Measurements from ENCODE around the gene MKRN2. TPM values are rescaled to one million over a fixed set of nuclear protein-coding genes. Genes with fewer than 3 reads are reported as not detected.
A peak's percentile ranks its signal among the peaks of the same experiment; 100 is the strongest.

The MKRN2 gene
- total RNA-seq, 4 donors from 2014 or later, result 21.5 to 28.9 (median 23.6) TPM

GRCh38 chr3:12598890-12599289, 42.0 kb downstream of the MKRN2 start:
- DNase-seq, result no peak
- H3K27ac ChIP-seq, result no peak overlapping the region

GRCh38 chr3:12601072-12601471, 44.2 kb downstream of the MKRN2 start:
- Histone ChIP-seq H3K36me3 (peaks cover 0 to 94% (median 0%) of the 10 kb centered on the region in 3 donors), H3K4me3 (no peak overlapping the region), H3K27me3 (no peaks in the 10 kb centered on the region), H3K4me1 (no peaks in the 10 kb centered on the region), H3K27ac (no peak overlapping the region), H3K9me3 (no peaks in the 10 kb centered on the region)
- no peak for TF ChIP-seq POLR2A (IDR thresholded peaks at IDR 0.05)
- TF ChIP-seq CTCF (IDR thresholded peaks at IDR 0.05), result peak in 3 of 6 experiments; percentile 16 to 27 (median 25)
- DNase-seq, result no peak

More at GRCh38 chr3:12598890-12599289, 42.0 kb downstream of the MKRN2 start:
- Histone ChIP-seq H3K4me3 (no peak overlapping the region), H3K4me1 (no peaks in the 10 kb centered on the region), H3K27me3 (no peaks in the 10 kb centered on the region), H3K9me3 (no peaks in the 10 kb centered on the region), H3K36me3 (peaks cover 0 to 96% (median 0%) of the 10 kb centered on the region in 3 donors)
- TF ChIP-seq POLR2A (IDR thresholded peaks at IDR 0.05), result no peak
- TF ChIP-seq CTCF (IDR thresholded peaks at IDR 0.05), result no peak

- Histone ChIP-seq H3K4me3 (no peak overlapping the region), H3K4me1 (no peaks in the 10 kb centered on the region), H3K27ac (no peak overlapping the region), H3K27me3 (no peaks in the 10 kb centered on the region), H3K9me3 (no peaks in the 10 kb centered on the region), H3K36me3 (peaks cover 0 to 95% (median 0%) of the 10 kb centered on the region in 3 donors)
- DNase-seq, result no peak
- no peak for TF ChIP-seq CTCF (IDR thresholded peaks at IDR 0.05)
- TF ChIP-seq POLR2A (IDR thresholded peaks at IDR 0.05), result no peak
These were observed 47.1 kb downstream of the MKRN2 start for GRCh38 chr3:12603969-12604368.

- no peaks in the 10 kb centered on the region for H3K9me3 ChIP-seq
- TF ChIP-seq POLR2A (IDR thresholded peaks at IDR 0.05), result no peak
- TF ChIP-seq CTCF (IDR thresholded peaks at IDR 0.05), result no peak
- no peaks in the 10 kb centered on the region for H3K4me1 ChIP-seq
- no peak overlapping the region for H3K4me3 ChIP-seq
- no peak overlapping the region for H3K27ac ChIP-seq
- no peak for DNase-seq
- H3K27me3 ChIP-seq, result no peaks in the 10 kb centered on the region
- peaks cover 0 to 83% (median 0%) of the 10 kb centered on the region in 3 donors for H3K36me3 ChIP-seq
These were observed 51.5 kb downstream of the MKRN2 start for GRCh38 chr3:12608376-12608775.

GRCh38 chr3:12611117-12611516, 54.2 kb downstream of the MKRN2 start:
- peaks cover 0 to 71% (median 0%) of the 10 kb centered on the region in 3 donors for H3K36me3 ChIP-seq
- TF ChIP-seq POLR2A (IDR thresholded peaks at IDR 0.05), result no peak
- TF ChIP-seq CTCF (IDR thresholded peaks at IDR 0.05), result no peak

More at GRCh38 chr3:12611117-12611516, 54.2 kb downstream of the MKRN2 start:
- Histone ChIP-seq H3K27me3 (no peaks in the 10 kb centered on the region), H3K27ac (no peak overlapping the region), H3K9me3 (no peaks in the 10 kb centered on the region), H3K4me1 (no peaks in the 10 kb centered on the region), H3K4me3 (no peak overlapping the region)
- DNase-seq, result no peak

All from Peyer's patch (tissue), 4 donors.